Left renal pelvis (tissue), 4 donors: ENCODE data around the gene OR11G2. TPM values are rescaled to one million over a fixed set of nuclear protein-coding genes. Genes with fewer than 3 reads are reported as not detected.
"Not testable (repeated sequence)": the region's sequence is repeated elsewhere in the genome, so short reads cannot be mapped to it uniquely, and the experiment has no call there.

Experiments used
- DNase-seq, 4 donors: peaks; one replicate each; pipeline ENCODE4 v3.0.0-alpha.2; 2013; ENCODE audit warnings: low read depth in 4 of 4, low spot score in 3 of 4
- polyA plus RNA-seq, 4 donors: library from polyadenylated mRNA; unstranded; fragments of 120-200 nt; gene quantifications; one replicate each; pipeline ENCODE4 v1.2.1, GENCODE V29; 2013; ENCODE audit not compliant: insufficient read length in 4 of 4

OR11G2 gene
- polyA plus RNA-seq, result under 1 TPM in 1 of 4 donors, not detected in 3; 0.06 TPM

GRCh38 chr14:20190596-20190995 lies at the start of gene OR11G2:
OR11G2 (plus strand) TSS chr14:20190896; CDS start chr14:20197438, 6,542 bp downstream.
- DNase-seq, result no peak

GRCh38 chr14:20143911-20144310 lies 46.8 kb upstream of the OR11G2 start:
- no peak for DNase-seq

- no peak for DNase-seq
Measured at GRCh38 chr14:20144820-20145219, 45.9 kb upstream of the OR11G2 start.

- no peak for DNase-seq
Measured at GRCh38 chr14:20164462-20164861, 26.2 kb upstream of the OR11G2 start.

GRCh38 chr14:20167091-20167490 lies 23.6 kb upstream of the OR11G2 start:
- no peak for DNase-seq

GRCh38 chr14:20169852-20170251 lies 20.8 kb upstream of the OR11G2 start:
- not testable (repeated sequence) for DNase-seq

GRCh38 chr14:20174205-20174604 lies 16.5 kb upstream of the OR11G2 start:
- DNase-seq, result not testable (repeated sequence)

GRCh38 chr14:20176330-20176729 lies 14.4 kb upstream of the OR11G2 start:
- no peak for DNase-seq

GRCh38 chr14:20177433-20177974 lies 13.2 kb upstream of the OR11G2 start:
- no peak for DNase-seq

GRCh38 chr14:20179218-20179617 lies 11.5 kb upstream of the OR11G2 start:
- no peak for DNase-seq

- no peak for DNase-seq
Measured at GRCh38 chr14:20179880-20180279, 10.8 kb upstream of the OR11G2 start.

GRCh38 chr14:20180486-20180885 lies 10.2 kb upstream of the OR11G2 start:
- no peak for DNase-seq

- DNase-seq, result no peak
Measured at GRCh38 chr14:20184181-20184580, 6.5 kb upstream of the OR11G2 start.

GRCh38 chr14:20191396-20191795 lies 700 bp downstream of the OR11G2 start:
- no peak for DNase-seq

GRCh38 chr14:20194101-20194500 lies 3.4 kb downstream of the OR11G2 start:
- DNase-seq, result no peak

- DNase-seq, result not testable (repeated sequence)
Measured at GRCh38 chr14:20195170-20195569, 4.5 kb downstream of the OR11G2 start.

- DNase-seq, result no peak
Measured at GRCh38 chr14:20195911-20196310, 5.2 kb downstream of the OR11G2 start.

GRCh38 chr14:20197459-20197858 lies 6.8 kb downstream of the OR11G2 start:
- no peak for DNase-seq

- no peak for DNase-seq
Measured at GRCh38 chr14:20198991-20199390, 8.3 kb downstream of the OR11G2 start.

- no peak for DNase-seq
Measured at GRCh38 chr14:20204721-20205120, 14.0 kb downstream of the OR11G2 start.

- DNase-seq, result no peak
Measured at GRCh38 chr14:20209595-20209994, 18.9 kb downstream of the OR11G2 start.

GRCh38 chr14:20212406-20212805 lies 21.7 kb downstream of the OR11G2 start:
- DNase-seq, result not testable (repeated sequence)

- no peak for DNase-seq
Measured at GRCh38 chr14:20215196-20215595, 24.5 kb downstream of the OR11G2 start.
